Activated T-helper 17 cell treated with anti-CD3 and anti-CD28 coated beads, Interleukin-2, amount 50 U/mL, for 72 hours (primary cell): ENCODE results near the gene MZF1. TPM values are rescaled to one million over a fixed set of nuclear protein-coding genes. Genes with fewer than 3 reads are reported as not detected.
"Not testable (repeated sequence)": the region's sequence is repeated elsewhere in the genome, so short reads cannot be mapped to it uniquely, and the experiment has no call there.

Source experiments
- ATAC-seq: fragments of 150-1000 bp; cut with Tn5 transposase; replicated peaks from 2 replicates; pipeline ENCODE4 v1.10.0; 2021; ENCODE audit warnings: mild to moderate bottlenecking, moderate library complexity
- H3K27ac Mint-ChIP-seq: one replicate; pipeline ENCODE4 v1.8.0; 2022; ENCODE audit warnings: mixed read lengths
- H3K27me3 Mint-ChIP-seq: one replicate; pipeline ENCODE4 v1.8.0; 2022; ENCODE audit warnings: mixed read lengths
- H3K36me3 Mint-ChIP-seq: one replicate; pipeline ENCODE4 v1.8.0; 2022; ENCODE audit warnings: low read depth, mild to moderate bottlenecking, mixed read lengths
- H3K4me1 Mint-ChIP-seq: one replicate; pipeline ENCODE4 v1.8.0; 2022; ENCODE audit warnings: mixed read lengths
- H3K4me3 Mint-ChIP-seq: one replicate; pipeline ENCODE4 v1.8.0; 2022; ENCODE audit warnings: mild to moderate bottlenecking, mixed read lengths
- H3K9me3 Mint-ChIP-seq: one replicate; pipeline ENCODE4 v1.8.0; 2022; ENCODE audit warnings: mixed read lengths
- total RNA-seq, 2 donors: library from RNA; stranded (reverse); gene quantifications; one replicate each; pipeline ENCODE4 v1.2.3, GENCODE V29; 2022

Gene MZF1
- 10 to 100 TPM; 26.6 to 57.9 TPM for total RNA-seq

- Mint-ChIP-seq H3K27me3 (no peaks in the 10 kb centered on the region), H3K36me3 (peaks cover 54% of the 10 kb centered on the region), H3K4me3 (peak within 1 kb of the TSS; percentile 94), H3K4me1 (peaks cover 36% of the 10 kb centered on the region), H3K27ac (peak within 1 kb of the TSS; percentile 100), H3K9me3 (no peaks in the 10 kb centered on the region)
- peak; percentile 73 for ATAC-seq
Observed at GRCh38 chr19:58572818-58573657, at the start of gene MZF1. Gene MZF1 (minus strand): TSS chr19:58573335. CDS start chr19:58571389, 1,946 bp downstream.

- not testable (repeated sequence) for H3K4me3 Mint-ChIP-seq, H3K4me1 Mint-ChIP-seq, H3K36me3 Mint-ChIP-seq, ATAC-seq, H3K9me3 Mint-ChIP-seq, H3K27ac Mint-ChIP-seq, H3K27me3 Mint-ChIP-seq
Observed at GRCh38 chr19:58607213-58607612, 34.1 kb upstream of the MZF1 start.

GRCh38 chr19:58606251-58606896 lies 33.2 kb upstream of the MZF1 start:
- H3K27me3 Mint-ChIP-seq, ATAC-seq, H3K9me3 Mint-ChIP-seq, H3K4me1 Mint-ChIP-seq, H3K36me3 Mint-ChIP-seq, H3K4me3 Mint-ChIP-seq, H3K27ac Mint-ChIP-seq: not testable (repeated sequence)

GRCh38 chr19:58586133-58586765 lies 13.1 kb upstream of the MZF1 start:
- no peak overlapping the region for H3K4me3 Mint-ChIP-seq
- H3K9me3 Mint-ChIP-seq, result no peaks in the 10 kb centered on the region
- H3K27ac Mint-ChIP-seq, result no peak overlapping the region
- no peaks in the 10 kb centered on the region for H3K27me3 Mint-ChIP-seq
- peaks cover 19% of the 10 kb centered on the region for H3K36me3 Mint-ChIP-seq
- ATAC-seq, result no peak
- peaks cover 12% of the 10 kb centered on the region for H3K4me1 Mint-ChIP-seq

GRCh38 chr19:58585442-58586132 lies 12.5 kb upstream of the MZF1 start:
- no peaks in the 10 kb centered on the region for H3K9me3 Mint-ChIP-seq
- H3K36me3 Mint-ChIP-seq, result peaks cover 23% of the 10 kb centered on the region
- H3K27ac Mint-ChIP-seq, result no peak overlapping the region
- no peak for ATAC-seq
- H3K4me1 Mint-ChIP-seq, result peaks cover 17% of the 10 kb centered on the region
- no peaks in the 10 kb centered on the region for H3K27me3 Mint-ChIP-seq
- no peak overlapping the region for H3K4me3 Mint-ChIP-seq

- no peak overlapping the region for H3K4me3 Mint-ChIP-seq
- H3K9me3 Mint-ChIP-seq, result no peaks in the 10 kb centered on the region
- no peak overlapping the region for H3K27ac Mint-ChIP-seq
- peaks cover 17% of the 10 kb centered on the region for H3K4me1 Mint-ChIP-seq
- H3K36me3 Mint-ChIP-seq, result peaks cover 23% of the 10 kb centered on the region
- H3K27me3 Mint-ChIP-seq, result no peaks in the 10 kb centered on the region
- no peak for ATAC-seq
Observed at GRCh38 chr19:58584498-58585441, 11.6 kb upstream of the MZF1 start.

- ATAC-seq, result no peak
- H3K4me3 Mint-ChIP-seq, result no peak overlapping the region
- H3K27ac Mint-ChIP-seq, result peak overlapping the region; percentile 37
- H3K4me1 Mint-ChIP-seq, result peaks cover 34% of the 10 kb centered on the region
- no peaks in the 10 kb centered on the region for H3K27me3 Mint-ChIP-seq
- no peaks in the 10 kb centered on the region for H3K9me3 Mint-ChIP-seq
- H3K36me3 Mint-ChIP-seq, result peaks cover 25% of the 10 kb centered on the region
Observed at GRCh38 chr19:58582985-58583384, 9.8 kb upstream of the MZF1 start.

- no peaks in the 10 kb centered on the region for H3K9me3 Mint-ChIP-seq
- H3K4me3 Mint-ChIP-seq, result peak overlapping the region; percentile 57
- peak overlapping the region; percentile 88 for H3K27ac Mint-ChIP-seq
- H3K4me1 Mint-ChIP-seq, result peaks cover 38% of the 10 kb centered on the region
- H3K36me3 Mint-ChIP-seq, result peaks cover 31% of the 10 kb centered on the region
- peak; percentile 86 for ATAC-seq
- H3K27me3 Mint-ChIP-seq, result no peaks in the 10 kb centered on the region
Observed at GRCh38 chr19:58581227-58582141, 8.3 kb upstream of the MZF1 start.

GRCh38 chr19:58579473-58580142 lies 6.5 kb upstream of the MZF1 start:
- no peaks in the 10 kb centered on the region for H3K27me3 Mint-ChIP-seq
- peak overlapping the region; percentile 90 for H3K27ac Mint-ChIP-seq
- peaks cover 34% of the 10 kb centered on the region for H3K4me1 Mint-ChIP-seq
- peak overlapping the region; percentile 78 for H3K4me3 Mint-ChIP-seq
- no peaks in the 10 kb centered on the region for H3K9me3 Mint-ChIP-seq
- no peak for ATAC-seq
- H3K36me3 Mint-ChIP-seq, result peaks cover 31% of the 10 kb centered on the region

GRCh38 chr19:58578012-58578925 lies 5.1 kb upstream of the MZF1 start:
- Mint-ChIP-seq H3K4me1 (peaks cover 43% of the 10 kb centered on the region), H3K36me3 (peaks cover 38% of the 10 kb centered on the region), H3K9me3 (no peaks in the 10 kb centered on the region), H3K27me3 (no peaks in the 10 kb centered on the region), H3K4me3 (peak overlapping the region; percentile 78), H3K27ac (peak overlapping the region; percentile 90)
- ATAC-seq, result peak; percentile 50

GRCh38 chr19:58577581-58577980 lies 4.4 kb upstream of the MZF1 start:
- Mint-ChIP-seq H3K27ac (peak overlapping the region; percentile 90), H3K4me3 (peak overlapping the region; percentile 78), H3K4me1 (peaks cover 47% of the 10 kb centered on the region), H3K36me3 (peaks cover 38% of the 10 kb centered on the region)
- H3K9me3 Mint-ChIP-seq, ATAC-seq, H3K27me3 Mint-ChIP-seq: not testable (repeated sequence)
